M059J (cell line): Measurements from ENCODE around the gene PRPSAP2. TPM values are rescaled to one million over a fixed set of nuclear protein-coding genes. Genes with fewer than 3 reads are reported as not detected.
"Not testable (repeated sequence)": the region's sequence is repeated elsewhere in the genome, so short reads cannot be mapped to it uniquely, and the experiment has no call there.

ENCODE experiments used
- DNase-seq: peaks from one replicate; pipeline ENCODE4 v3.0.0-alpha.2; 2012; ENCODE audit warnings: low read depth
- total RNA-seq: library from RNA; depleted of rRNA; stranded (reverse); fragments of >200 nt; shearing (Covaris generic); gene quantifications from 2 replicates; pipeline ENCODE4 v1.2.3, GENCODE V29; 2014; rRNA removed

Gene PRPSAP2
- total RNA-seq, result 36.6 and 50.3 TPM in 2 replicates

GRCh38 chr17:18857864-18858566 lies at the start of gene PRPSAP2:
PRPSAP2 (plus strand) TSS chr17:18858131; CDS start chr17:18865834, 7,703 bp downstream.
- peak; percentile 91 for DNase-seq

DNA sequence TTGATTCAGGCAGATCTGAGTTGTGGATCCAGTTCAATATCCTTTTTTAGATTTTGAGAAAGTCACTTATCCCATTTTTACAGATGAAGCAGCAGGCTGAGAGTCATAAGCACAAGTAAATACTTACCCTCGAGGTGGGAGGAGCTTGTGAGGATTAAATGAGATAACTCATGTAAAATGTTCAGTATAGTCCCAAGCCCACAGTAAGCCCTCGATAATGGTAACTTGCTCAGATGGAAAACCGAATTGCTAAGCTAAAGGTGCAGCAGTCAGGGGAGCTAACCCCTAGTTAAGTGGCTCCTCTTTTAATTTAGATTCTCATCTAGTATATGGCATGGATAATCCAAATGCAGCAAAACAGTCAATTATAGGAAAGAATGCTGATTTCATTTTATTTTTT lies 42.0 kb upstream of the PRPSAP2 start:
- not testable (repeated sequence) for DNase-seq

DNA sequence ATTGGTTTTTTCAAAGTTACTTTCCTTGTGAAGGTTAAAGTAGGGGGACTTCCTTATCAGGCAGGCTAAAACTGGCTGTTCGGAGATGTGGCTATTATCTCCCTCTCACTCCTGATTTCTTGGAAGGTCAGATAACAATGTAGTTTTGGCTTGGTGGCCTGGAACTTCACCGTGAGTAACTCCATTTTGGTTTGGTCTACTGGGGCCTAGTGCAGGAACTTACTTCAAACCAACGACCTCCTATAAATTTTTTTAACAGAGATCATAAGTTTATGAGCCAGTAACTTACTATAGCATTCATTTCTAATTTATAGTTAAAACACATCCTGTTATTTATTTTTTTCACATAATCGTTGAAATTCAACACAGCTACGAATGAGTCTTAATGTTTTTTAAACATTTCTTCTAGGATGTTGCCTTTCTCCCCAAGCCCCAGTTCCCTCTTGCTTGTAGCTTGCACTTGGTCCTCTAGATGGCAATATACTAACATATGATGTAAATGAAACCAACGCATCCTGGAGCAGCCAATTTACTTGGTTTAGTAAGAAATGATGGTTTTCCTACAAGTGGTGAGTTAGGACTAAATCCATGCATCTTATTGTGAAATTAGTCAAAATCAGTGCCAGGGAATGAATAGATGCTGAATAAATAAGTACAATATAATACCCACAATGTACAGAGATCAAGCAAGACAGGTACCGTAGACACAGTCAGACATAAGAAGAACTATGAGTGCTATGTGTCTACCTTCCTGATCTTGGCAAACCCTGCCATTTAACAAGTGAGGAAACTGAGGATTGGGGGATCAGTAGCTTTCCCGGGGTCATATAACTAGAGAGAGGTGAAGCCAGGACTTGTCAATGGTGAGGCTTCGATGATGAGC lies 41.2 kb upstream of the PRPSAP2 start:
- DNase-seq, result peak; percentile 75

- DNase-seq, result peak; percentile 8
These were observed 36.5 kb upstream of the PRPSAP2 start for GRCh38 chr17:18821430-18821829.

DNA sequence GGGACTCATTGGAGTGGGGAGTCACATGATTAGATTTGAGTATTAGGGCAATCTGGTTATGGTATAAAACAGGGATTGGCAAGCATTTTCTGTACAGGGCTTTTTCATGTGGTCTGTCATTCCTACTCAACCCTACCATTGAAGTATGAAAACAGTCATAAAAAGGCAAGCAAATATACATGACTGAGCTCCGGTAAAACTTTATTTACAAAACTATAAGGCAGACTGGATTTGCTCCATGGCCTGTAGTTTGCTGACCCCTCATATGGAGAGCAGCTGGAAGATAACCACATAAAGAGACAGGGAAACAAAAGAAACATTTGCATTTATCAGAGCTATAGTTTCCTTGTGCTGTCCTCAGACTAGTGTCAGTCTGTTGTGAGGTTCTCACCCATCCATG lies 30.3 kb upstream of the PRPSAP2 start:
- not testable (repeated sequence) for DNase-seq

GRCh38 chr17:18848501-18848900 lies 9.4 kb upstream of the PRPSAP2 start:
- DNase-seq, result no peak

GRCh38 chr17:18850679-18851078 lies 7.3 kb upstream of the PRPSAP2 start:
- DNase-seq, result no peak

- peak; percentile 34 for DNase-seq
These were observed 6.7 kb upstream of the PRPSAP2 start for GRCh38 chr17:18851201-18851600.

- no peak for DNase-seq
These were observed 3.0 kb upstream of the PRPSAP2 start for GRCh38 chr17:18854956-18855355.

- DNase-seq, result peak; percentile 95
These were observed 1.9 kb upstream of the PRPSAP2 start for GRCh38 chr17:18855831-18856569.

DNA sequence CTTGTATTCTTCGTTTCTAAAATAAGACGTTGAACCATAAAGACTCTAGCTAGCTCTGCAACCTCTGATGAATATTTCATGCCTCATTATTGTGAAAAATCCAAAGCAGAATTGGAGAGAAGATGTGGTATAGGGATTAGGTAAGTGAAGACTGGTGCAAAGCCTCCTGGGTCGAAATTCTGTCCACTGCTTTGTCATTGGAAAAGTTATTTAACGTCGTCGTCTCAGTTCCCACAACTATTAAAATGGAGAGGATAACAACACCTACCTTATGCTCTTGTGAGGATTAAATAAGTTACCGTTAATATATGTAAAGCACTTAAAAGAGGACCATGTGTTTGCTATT lies 1.4 kb upstream of the PRPSAP2 start:
- peak; percentile 20 for DNase-seq

DNA sequence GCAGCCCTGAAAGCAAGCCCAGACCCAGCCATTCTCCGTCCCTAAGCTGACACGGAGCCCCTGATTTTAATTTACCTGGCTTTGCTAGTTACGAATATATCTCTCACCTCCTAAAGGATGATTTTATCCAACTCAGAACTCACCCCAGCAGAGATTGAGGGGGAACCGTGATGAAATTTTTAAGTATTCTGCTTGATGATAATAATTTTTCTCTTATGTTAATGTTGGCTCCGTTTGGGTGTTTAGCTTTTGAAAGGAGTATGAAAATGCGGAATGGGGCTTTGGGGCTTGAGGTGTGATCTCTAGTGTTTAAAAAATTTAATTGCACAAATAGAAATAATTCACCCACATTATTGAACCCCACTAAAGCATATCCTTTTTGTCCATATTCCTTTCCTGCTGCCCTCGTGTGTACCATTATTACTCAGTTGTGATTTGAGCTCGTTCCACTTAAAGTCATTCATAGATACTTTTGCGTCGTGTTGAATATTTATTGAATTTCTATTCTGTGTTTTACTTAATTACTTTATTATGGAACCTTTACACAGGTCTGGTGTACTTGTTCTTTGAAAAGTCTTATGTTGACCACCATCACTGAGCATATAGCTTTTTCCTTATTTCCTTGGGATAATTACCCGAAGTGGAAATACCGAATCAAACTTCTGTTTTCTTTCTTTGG lies 775 bp downstream of the PRPSAP2 start:
- no peak for DNase-seq

- DNase-seq, result peak; percentile 28
These were observed 1.3 kb downstream of the PRPSAP2 start for GRCh38 chr17:18859256-18859655.

DNA sequence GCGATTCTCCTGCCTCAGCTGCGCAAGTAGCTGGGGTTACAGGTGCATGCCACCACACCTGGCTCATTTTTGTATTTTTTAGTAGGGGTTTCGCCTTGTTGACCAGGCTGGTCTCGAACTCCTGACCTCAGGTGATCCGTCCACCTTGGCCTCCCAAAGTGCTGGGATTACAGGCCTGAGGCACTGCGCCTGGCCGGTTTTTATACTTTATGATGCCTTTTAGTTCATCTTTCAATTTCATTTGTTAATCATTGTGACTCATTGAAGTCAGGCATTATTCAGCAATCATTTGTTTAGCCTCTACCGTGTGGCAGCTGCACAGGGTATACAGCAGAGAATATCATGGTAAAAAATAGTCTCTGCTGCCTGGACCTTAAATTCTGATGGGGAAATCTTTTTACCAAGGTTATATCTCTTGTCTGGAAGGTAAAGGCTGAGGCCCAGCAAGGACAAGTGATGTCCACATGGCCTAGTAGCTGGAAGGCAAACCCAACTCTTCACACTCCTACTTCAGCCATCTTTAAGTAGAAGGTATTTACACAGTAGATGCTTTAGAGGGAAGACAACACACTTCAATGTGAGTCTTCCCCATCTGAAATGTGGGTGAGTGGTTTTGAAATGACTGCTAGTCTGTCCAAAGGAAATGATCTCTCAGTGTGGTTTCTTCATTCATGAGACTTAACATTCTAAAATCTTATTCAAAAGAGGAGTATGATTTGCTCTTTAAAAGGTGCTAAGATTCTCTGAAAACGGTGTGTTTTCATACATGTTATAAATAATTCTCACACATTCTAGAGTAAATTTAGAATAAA lies 2.4 kb downstream of the PRPSAP2 start:
- peak; percentile 31 for DNase-seq

- DNase-seq, result peak; percentile 11
These were observed 4.1 kb downstream of the PRPSAP2 start for GRCh38 chr17:18862011-18862410.

DNA sequence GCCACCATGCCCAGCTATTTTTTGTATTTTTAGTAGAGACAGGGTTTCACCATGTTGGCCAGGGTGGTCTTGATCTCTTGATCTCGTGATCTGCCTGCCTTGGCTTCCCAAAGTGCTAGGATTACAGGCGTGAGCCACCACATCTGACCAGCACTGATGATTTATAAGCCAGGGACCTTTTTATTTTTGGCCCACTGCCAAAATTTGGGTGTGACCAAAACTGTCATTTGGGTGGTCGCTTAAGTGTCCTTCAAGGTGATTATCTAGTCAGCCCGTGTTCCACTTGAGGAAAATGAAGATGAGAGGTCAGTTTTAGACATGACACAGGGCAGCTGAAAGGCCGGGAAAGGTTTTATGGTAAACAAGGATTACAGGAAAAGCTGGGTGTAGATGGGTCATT lies 7.1 kb downstream of the PRPSAP2 start:
- not testable (repeated sequence) for DNase-seq

- no peak for DNase-seq
These were observed 9.2 kb downstream of the PRPSAP2 start for GRCh38 chr17:18866866-18867813.

DNA sequence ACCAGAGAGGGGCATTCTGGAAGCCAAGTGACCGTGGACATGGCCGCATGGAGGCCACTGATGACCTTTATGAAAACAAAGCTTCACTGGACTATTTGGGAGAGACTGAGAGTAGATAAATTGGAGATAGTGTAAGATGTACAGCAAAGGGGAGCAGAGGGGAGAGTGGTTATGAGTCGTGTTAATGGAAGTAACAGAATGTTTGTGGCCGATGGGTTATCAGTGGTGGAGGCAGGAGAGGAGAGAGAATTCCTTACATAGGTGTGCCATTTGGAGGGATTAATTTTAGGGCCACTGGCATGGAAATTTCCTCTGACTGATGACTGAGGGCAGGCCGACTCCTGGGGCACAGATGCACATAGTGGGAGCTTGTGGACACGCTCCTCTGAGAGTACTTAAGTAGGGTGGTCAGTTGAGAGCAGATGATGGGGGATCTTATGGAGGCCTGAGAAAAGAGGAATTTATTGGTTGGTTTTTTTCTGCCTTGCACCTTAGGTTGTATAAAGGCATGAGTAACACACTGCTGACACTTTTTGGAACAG lies 19.2 kb downstream of the PRPSAP2 start:
- peak; percentile 62 for DNase-seq

DNA sequence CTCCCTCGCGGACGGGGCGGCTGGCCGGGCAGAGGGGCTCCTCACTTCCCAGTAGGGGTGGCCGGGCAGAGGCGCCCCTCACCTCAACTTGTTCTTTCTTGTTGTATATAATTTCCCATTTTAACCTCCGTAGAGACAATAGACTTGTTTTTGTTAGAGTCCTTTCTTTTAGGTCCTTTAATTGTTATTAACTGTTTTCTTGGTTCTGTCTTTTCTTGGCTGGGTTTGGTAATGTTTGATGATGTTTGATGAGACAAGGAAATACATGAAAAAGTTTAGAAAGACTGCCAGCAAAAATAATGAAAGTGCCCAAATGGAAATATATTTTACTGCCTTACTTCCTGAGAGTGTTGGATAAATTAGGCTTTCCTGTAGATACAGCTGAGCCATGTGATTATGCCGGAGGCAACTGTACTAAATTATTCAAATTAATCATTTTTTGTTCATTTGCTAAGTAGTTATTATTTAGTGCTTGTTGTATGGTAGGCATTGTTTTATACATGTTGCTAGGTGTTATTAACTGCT lies 30.9 kb downstream of the PRPSAP2 start:
- DNase-seq, result no peak
